Duodenal mucosa (tissue), 2 donors: ENCODE results near the gene BASP1.
"Not testable (repeated sequence)": the region's sequence is repeated elsewhere in the genome, so short reads cannot be mapped to it uniquely, and the experiment has no call there.

Experiments
- H3K27ac ChIP-seq: one replicate; pipeline ENCODE4 v1.7.0; 2013; ENCODE audit warnings: low read depth, low read length
- H3K27me3 ChIP-seq, 2 donors: one replicate each; pipeline ENCODE4 v1.7.0; 2013; ENCODE audit warnings: low read length in 2 of 2, control low read depth in 1 of 2; ENCODE audit not compliant: insufficient read depth in 2 of 2, control insufficient read depth in 1 of 2
- H3K36me3 ChIP-seq, 2 donors: one replicate each; pipeline ENCODE4 v1.7.0; 2013; ENCODE audit warnings: low read length in 2 of 2, control low read depth in 1 of 2; ENCODE audit not compliant: insufficient read depth in 2 of 2, control insufficient read depth in 1 of 2
- H3K4me1 ChIP-seq, 2 donors: one replicate each; pipeline ENCODE4 v1.7.0; 2013; ENCODE audit warnings: low read length in 2 of 2, control low read depth in 1 of 2; ENCODE audit not compliant: insufficient read depth in 2 of 2, control insufficient read depth in 1 of 2
- H3K4me3 ChIP-seq, 2 donors: one replicate each; pipeline ENCODE4 v1.7.0; 2013; ENCODE audit warnings: low read length in 2 of 2, low read depth in 1 of 2
- H3K9ac ChIP-seq, 2 donors: one replicate each; pipeline ENCODE4 v1.7.0; 2013; ENCODE audit warnings: low read length in 2 of 2, low read depth in 1 of 2
- H3K9me3 ChIP-seq, 2 donors: one replicate each; pipeline ENCODE4 v1.7.0; 2013; ENCODE audit warnings: low read length in 2 of 2, control low read depth in 1 of 2; ENCODE audit not compliant: control insufficient read depth in 1 of 2

BASP1 gene

DNA sequence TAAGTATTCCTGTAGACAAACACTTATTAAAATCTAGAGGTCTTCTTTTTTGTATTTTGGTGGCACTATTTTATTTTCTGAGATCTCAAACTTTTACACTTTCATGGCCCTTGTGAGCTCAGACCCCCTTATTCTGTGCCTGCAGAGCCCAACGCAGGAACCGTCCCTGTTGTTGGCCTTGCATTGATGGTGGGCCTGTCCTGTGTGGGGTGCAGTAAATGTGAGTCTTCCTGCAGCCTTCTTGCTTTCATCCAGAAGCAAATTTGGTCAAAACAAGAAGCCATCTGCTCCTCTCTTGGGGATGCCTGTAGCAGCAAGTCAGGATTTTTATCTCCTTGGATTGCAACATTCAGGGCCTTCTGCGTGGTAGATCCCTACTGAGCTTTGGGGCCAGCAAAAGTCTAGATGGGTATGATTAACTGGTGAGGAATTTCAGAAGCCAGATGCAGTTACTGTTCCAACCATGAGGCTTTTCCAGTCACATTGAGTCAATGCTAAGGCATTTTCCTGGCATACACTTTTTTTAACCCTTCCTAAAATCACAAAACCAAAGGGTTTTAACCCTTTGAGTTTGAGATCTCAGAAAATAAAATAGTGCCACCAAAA lies 31.7 kb downstream of the BASP1 start:
- no peaks in the 10 kb centered on the region for H3K27me3 ChIP-seq
- H3K4me3 ChIP-seq: no peak overlapping the region
- no peaks in the 10 kb centered on the region for H3K36me3 ChIP-seq
- H3K27ac ChIP-seq: no peak overlapping the region
- H3K4me1 ChIP-seq: no peaks in the 10 kb centered on the region
- no peaks in the 10 kb centered on the region for H3K9me3 ChIP-seq
- H3K9ac ChIP-seq: no peak overlapping the region

DNA sequence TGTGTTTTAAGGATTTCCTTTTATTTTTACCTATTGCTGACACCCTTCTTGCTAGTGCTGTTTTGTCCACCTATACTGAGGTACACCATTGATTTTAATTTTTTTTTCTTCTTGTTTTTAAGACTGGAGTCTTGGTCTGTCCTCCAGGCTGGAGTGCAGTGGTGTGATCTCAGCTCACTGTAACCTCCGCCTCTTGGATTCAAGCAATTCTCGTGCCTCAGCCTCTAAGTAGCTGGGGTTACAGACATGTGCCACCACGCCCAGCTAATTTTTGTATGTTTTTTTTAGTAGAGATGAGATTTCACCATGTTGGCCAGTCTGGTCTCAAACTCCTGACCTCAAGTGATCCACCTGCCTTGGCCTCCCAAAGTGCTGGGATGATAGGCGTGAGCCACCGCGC lies 32.4 kb downstream of the BASP1 start:
- not testable (repeated sequence) for H3K9me3 ChIP-seq, H3K9ac ChIP-seq, H3K27ac ChIP-seq, H3K4me1 ChIP-seq, H3K36me3 ChIP-seq, H3K4me3 ChIP-seq, H3K27me3 ChIP-seq

DNA sequence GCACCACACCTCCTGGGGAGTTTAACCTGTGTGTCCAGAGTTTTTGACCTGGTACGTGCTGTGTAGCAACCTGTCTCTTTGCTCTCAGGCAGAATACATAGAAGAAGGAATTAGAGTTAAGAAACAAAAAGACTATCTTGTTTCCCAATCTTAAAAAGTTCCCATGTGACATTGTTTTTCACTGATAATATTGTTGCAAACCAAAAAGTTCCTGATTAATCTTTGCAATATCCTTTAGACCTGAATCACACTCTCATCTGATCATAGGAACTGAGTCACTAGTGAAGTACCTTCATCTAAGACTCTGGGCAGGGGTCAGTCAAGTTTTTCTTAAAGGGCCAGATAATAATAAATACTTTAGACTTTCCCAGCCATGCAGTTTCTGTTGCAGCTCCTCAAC lies 35.1 kb downstream of the BASP1 start:
- H3K27me3 ChIP-seq: no peaks in the 10 kb centered on the region
- no peaks in the 10 kb centered on the region for H3K9me3 ChIP-seq
- H3K36me3 ChIP-seq: no peaks in the 10 kb centered on the region
- H3K27ac ChIP-seq: no peak overlapping the region
- H3K9ac ChIP-seq: no peak overlapping the region
- no peaks in the 10 kb centered on the region for H3K4me1 ChIP-seq
- no peak overlapping the region for H3K4me3 ChIP-seq

DNA sequence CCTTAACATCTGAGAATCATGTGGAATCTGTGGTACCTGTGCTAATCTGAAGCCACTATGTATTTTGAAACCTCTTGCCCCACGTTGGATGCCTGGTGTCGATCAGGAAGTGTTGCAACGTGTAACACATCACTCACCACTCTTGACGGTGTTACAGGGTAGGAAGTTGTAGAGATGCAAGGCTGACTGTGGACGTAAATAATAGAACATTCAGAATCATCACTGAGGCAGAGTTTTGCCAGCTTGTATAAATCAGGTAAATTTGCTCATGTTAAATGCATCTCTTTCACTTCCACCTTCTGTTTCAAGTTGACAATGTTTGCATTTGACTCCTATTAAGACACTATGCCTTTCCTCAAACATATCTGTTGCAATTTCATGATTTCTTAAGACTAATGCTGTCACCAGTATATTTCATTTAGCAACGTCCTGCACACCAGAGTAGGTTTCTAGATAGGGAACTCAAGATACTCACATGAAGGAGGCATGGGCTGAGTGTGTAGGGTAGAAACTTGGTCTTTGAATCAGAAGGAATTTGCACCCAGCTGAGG lies 38.1 kb downstream of the BASP1 start:
- Histone ChIP-seq H3K9me3 (no peaks in the 10 kb centered on the region), H3K27me3 (no peaks in the 10 kb centered on the region), H3K4me1 (no peaks in the 10 kb centered on the region), H3K9ac (no peak overlapping the region), H3K27ac (no peak overlapping the region), H3K4me3 (no peak overlapping the region), H3K36me3 (no peaks in the 10 kb centered on the region)

DNA sequence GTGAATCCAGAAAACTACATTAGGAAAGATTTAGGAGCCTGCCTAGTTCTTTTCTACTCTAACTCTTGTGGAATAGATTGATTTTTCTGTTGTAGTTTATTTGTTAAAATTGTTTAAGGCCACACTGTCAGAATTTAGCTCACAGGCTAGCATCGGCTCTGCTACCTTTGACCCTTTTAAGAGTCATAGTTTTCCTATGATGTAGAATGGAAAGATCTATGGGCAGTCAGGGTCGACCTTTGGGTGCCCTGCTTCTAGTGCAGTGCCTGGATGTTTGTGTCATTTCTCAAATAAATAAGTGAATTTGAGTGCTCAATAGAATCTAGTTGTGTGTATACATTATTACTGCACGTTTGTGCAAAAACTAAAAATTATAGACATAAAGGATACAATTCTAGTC lies 38.7 kb downstream of the BASP1 start:
- H3K27ac ChIP-seq: no peak overlapping the region
- no peak overlapping the region for H3K9ac ChIP-seq

DNA sequence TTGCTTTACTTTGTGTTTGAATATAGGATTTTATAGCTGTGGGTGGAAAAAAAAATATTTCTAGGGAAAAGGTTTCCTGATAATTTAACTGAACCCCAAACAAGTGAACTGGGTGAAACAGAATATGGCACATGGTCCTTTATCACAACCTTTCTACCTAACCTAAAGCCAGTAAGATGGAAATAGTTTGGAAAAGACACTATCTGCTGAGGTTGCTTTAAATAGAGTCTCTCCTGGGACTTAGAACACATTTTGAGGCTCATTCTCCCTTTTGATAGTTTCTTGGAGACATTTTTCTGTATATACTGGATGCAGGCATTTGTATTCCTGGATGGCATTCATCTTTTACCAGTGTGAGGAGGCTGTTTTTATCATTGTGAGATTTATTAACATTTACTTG lies 39.4 kb downstream of the BASP1 start:
- no peak overlapping the region for H3K9ac ChIP-seq
- H3K4me3 ChIP-seq: no peak overlapping the region
- H3K27me3 ChIP-seq: no peaks in the 10 kb centered on the region
- H3K27ac ChIP-seq: no peak overlapping the region
- no peaks in the 10 kb centered on the region for H3K9me3 ChIP-seq
- no peaks in the 10 kb centered on the region for H3K4me1 ChIP-seq
- no peaks in the 10 kb centered on the region for H3K36me3 ChIP-seq

More for the DNA sequence above, 38.7 kb downstream of the BASP1 start:
- no peaks in the 10 kb centered on the region for H3K9me3 ChIP-seq
- no peaks in the 10 kb centered on the region for H3K4me1 ChIP-seq
- H3K4me3 ChIP-seq: no peak overlapping the region
- no peaks in the 10 kb centered on the region for H3K36me3 ChIP-seq
- no peaks in the 10 kb centered on the region for H3K27me3 ChIP-seq

DNA sequence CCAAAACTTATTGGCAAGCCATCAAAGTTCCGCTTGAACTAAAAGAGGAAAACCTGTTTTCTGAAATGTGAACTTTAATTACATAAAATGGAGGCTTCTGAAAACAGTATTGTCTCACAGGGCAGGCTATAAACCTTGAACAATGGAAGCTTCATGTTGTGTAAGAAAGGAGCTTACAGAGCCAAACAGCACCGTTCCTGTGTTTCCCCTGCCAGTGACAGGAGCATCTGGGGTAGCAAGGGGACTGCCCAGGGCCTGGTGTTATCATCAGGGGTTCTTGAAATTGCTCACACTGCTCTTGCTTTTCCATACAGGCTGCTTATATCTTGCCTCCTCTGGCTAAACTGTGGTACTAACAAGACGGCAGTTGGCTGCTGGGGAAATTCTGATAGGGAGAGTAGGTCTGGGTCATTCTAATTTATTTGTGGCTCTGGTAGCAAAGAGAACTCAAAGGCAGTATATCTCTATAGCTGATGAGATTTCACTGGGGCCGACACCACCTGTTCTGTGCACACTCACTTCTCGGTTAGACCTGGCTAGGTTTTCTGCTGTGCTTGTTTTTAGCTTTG lies 40.4 kb downstream of the BASP1 start:
- Histone ChIP-seq H3K4me1 (no peaks in the 10 kb centered on the region), H3K36me3 (no peaks in the 10 kb centered on the region), H3K9me3 (no peaks in the 10 kb centered on the region), H3K4me3 (no peak overlapping the region), H3K9ac (no peak overlapping the region), H3K27ac (no peak overlapping the region), H3K27me3 (no peaks in the 10 kb centered on the region)

DNA sequence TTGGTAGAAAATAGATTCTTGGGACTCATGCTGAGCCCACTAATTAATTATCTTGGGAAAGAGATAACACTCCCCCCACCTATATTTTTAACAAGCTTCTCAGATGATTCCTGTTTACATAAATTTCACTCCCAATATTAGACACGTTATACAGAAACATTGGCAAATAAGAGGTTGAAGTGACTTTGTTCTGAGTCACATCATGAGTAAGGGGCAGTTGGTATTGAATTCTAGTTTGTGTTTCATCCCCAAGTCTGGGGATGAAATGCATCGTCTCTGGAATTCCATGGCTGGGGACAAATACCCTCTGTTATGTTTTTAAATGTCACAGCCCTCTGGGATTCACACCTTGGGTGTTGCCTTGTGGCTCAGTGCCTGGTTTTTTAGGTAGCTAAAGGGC lies 41.0 kb downstream of the BASP1 start:
- Histone ChIP-seq H3K9me3 (no peaks in the 10 kb centered on the region), H3K27me3 (no peaks in the 10 kb centered on the region), H3K4me1 (no peaks in the 10 kb centered on the region), H3K36me3 (no peaks in the 10 kb centered on the region), H3K27ac (no peak overlapping the region), H3K4me3 (no peak overlapping the region), H3K9ac (no peak overlapping the region)

DNA sequence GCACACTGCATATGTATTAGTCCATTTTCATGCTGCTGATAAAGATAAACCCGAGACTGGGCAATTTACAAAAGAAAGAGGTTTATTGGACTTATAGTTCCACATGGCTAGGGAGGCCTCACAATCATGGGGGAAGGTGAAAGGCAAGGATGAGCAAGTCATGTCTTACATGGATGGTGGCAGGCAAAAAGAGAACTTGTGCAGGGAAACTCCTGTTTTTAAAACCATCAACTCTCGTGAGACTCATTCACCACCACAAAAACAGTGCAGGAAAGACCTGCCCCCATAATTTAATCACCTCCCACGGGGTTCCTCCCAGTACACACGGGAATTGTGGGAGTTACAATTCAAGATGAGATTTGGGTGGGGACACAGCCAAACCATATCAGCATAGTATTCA lies 41.6 kb downstream of the BASP1 start:
- H3K27ac ChIP-seq, H3K4me1 ChIP-seq, H3K9me3 ChIP-seq, H3K36me3 ChIP-seq, H3K27me3 ChIP-seq, H3K4me3 ChIP-seq, H3K9ac ChIP-seq: not testable (repeated sequence)

DNA sequence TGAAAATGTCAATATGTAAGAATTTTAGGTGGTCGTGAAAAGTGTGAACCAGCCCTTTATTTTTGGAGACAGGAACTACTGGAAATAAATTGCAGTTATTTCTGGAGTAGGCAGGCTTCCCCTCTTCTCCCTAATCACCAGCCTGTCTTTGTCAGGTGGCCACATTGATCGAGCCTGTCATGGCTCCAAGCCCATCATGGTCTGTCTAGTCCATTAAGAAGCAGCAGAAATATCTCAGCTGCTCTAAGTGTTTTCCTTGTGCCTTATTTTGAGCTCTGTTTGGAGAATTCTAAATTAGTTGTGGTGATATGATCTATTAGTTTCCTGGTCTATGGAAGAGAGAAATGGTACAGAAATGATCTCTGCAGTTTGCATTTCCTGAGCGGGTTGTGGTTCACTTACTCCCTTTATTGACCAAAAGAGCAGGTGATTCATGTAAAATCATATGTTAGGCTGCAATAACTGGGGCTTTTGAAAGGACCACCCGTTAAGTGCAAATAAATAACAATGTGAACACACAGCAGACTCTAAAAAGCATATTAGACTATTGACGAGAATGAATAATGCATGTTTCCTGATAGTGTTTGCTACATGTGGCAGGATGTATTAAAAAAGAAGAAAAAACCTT lies 42.3 kb downstream of the BASP1 start:
- Histone ChIP-seq H3K9ac (no peak overlapping the region), H3K4me3 (no peak overlapping the region), H3K27me3 (no peaks in the 10 kb centered on the region), H3K9me3 (no peaks in the 10 kb centered on the region), H3K27ac (no peak overlapping the region), H3K4me1 (no peaks in the 10 kb centered on the region), H3K36me3 (no peaks in the 10 kb centered on the region)
